Pericardium fibroblast (primary cell): ENCODE results near the gene ZNF562. TPM values are rescaled to one million over a fixed set of nuclear protein-coding genes. Genes with fewer than 3 reads are reported as not detected.

ENCODE experiments used
- total RNA-seq: library from RNA; depleted of rRNA; stranded (reverse); fragments of >200 nt; gene quantifications from 2 replicates; pipeline ENCODE4 v1.2.3, GENCODE V29; 2015

The ZNF562 gene
- total RNA-seq = 9.4 and 21.6 TPM in 2 replicates

GRCh38 chr19:9674663-9675357 is at the start of gene ZNF562:
TSS of gene ZNF562 (minus strand) at chr19:9675100. CDS start at chr19:9660744, 14,356 bp downstream.

GRCh38 chr19:9621156-9622037 is 53.5 kb downstream of the ZNF562 start, which contains the start of gene ZNF561:
TSS of gene ZNF561 (minus strand) at chr19:9621232. CDS start at chr19:9619456, 1,776 bp downstream.

Other genes starting within 250 kb of the ZNF562 start
- gene ZNF266, start 239.5 kb downstream of the ZNF562 start, total RNA-seq = 7.3 and 7.7 TPM in 2 replicates
- gene ZNF560, start 176.5 kb downstream of the ZNF562 start, total RNA-seq = 0.58 and 4.0 TPM in 2 replicates
- 13.2 and 14.7 TPM in 2 replicates for gene ZNF426, start 136.5 kb downstream of the ZNF562 start, total RNA-seq
- 11.9 and 19.8 TPM in 2 replicates for gene ZNF121, start 90.6 kb downstream of the ZNF562 start, total RNA-seq
- 14.4 and 18.2 TPM in 2 replicates for gene ZNF561, start 53.9 kb downstream of the ZNF562 start, total RNA-seq
- gene ZNF846, start 93.6 kb upstream of the ZNF562 start, total RNA-seq = 9.5 and 10.0 TPM in 2 replicates
- gene FBXL12, start 144.0 kb upstream of the ZNF562 start, total RNA-seq = 26.5 and 28.7 TPM in 2 replicates
- 339 and 624 TPM in 2 replicates for gene UBL5, start 152.8 kb upstream of the ZNF562 start, total RNA-seq
- gene PIN1, start 160.2 kb upstream of the ZNF562 start, total RNA-seq = 89.6 and 110 TPM in 2 replicates